ENCODE results near the gene NRXN3.

Gene NRXN3

DNA sequence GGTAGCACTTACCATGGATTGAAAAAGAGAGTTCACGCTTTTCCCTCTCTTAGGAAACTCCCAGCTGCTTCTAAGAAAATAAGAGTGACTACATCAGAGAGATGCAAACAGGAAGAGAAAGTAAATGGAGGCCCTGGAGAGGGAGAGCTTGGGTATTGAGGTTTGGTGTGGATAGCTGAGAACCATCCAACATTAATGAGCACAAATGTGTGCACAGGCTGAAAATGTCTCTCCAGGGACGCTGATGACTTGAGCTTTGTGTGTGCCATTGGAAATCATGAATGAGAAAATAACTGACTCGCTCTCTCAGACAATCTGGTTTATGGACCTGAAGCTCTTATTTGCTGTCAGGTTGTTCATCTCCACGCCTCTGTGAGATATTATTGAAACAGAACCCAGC is 318.8 kb downstream of the NRXN3 start:
- no peak for DNase-seq (ENCODE audit: extremely low spot score)
- POLR2A ChIA-PET: no interaction called here
- CTCF ChIA-PET: interaction anchor here (1.5 to 2.6 kb wide), 2 partner anchors 11 to 78 kb away, joined by 4 to 10 read pairs; no protein-coding TSS in a partner anchor
- TF ChIP-seq, protein P1, sequence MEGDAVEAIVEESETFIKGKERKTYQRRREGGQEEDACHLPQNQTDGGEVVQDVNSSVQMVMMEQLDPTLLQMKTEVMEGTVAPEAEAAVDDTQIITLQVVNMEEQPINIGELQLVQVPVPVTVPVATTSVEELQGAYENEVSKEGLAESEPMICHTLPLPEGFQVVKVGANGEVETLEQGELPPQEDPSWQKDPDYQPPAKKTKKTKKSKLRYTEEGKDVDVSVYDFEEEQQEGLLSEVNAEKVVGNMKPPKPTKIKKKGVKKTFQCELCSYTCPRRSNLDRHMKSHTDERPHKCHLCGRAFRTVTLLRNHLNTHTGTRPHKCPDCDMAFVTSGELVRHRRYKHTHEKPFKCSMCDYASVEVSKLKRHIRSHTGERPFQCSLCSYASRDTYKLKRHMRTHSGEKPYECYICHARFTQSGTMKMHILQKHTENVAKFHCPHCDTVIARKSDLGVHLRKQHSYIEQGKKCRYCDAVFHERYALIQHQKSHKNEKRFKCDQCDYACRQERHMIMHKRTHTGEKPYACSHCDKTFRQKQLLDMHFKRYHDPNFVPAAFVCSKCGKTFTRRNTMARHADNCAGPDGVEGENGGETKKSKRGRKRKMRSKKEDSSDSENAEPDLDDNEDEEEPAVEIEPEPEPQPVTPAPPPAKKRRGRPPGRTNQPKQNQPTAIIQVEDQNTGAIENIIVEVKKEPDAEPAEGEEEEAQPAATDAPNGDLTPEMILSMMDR (IDR thresholded peaks at IDR 0.05; ENCODE audit: control extremely low read depth, extremely low read depth, low read depth, missing control alignments): no peak

DNA sequence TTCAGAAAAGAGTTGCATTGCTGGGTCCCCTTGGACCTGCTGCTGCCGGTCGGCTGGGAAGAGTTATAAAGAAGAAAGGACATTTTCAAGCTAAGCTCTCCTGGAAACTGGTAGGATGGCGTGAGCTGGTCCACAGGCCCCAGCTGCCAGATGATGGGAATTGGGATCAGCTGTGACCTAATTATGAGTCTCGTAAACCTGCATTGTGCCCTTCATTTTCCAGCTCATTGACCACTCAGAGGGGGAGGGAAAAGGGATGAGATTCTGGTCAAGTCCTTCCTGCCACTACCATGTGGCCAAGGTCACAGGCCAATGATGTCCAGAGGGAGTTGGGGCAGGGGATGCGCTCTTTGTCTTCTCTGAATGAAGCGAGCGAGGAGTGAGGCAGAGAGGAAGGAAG is 320.9 kb downstream of the NRXN3 start:
- DNase-seq (ENCODE audit: extremely low spot score): no peak
- POLR2A ChIA-PET: no interaction called here
- CTCF ChIA-PET: interaction anchor here (0.9 to 2.6 kb wide), 4 partner anchors 8 to 76 kb away, joined by 3 to 10 read pairs (median 4); no protein-coding TSS in a partner anchor
- TF ChIP-seq, protein P1 (IDR thresholded peaks at IDR 0.05; ENCODE audit: control extremely low read depth, extremely low read depth, low read depth, missing control alignments): no peak

DNA sequence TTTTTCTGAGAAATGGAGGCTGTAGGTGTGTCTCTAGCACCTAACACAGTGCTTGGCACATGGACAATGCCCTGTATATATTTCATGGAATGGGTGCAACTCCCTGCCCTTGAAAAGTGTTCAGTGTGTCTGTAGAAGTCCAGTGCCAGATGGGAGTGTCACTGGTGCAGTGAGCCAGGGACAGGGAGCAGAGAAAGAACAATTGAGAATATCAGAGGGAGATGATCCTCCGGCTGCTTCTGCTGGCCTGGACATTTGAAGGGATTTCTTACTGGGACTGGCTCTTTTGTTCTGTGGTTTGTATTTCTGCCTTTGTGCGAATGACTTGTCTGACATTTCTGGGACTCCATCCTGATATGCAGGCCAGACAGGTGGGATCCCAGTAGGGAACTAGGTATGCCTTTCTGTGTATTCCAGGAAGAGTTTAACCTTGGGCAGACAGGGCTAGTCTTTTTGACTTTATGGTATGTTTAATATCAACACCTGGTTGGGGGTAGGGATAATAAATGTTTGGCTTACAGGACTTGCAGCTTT is 328.0 kb downstream of the NRXN3 start:
- ChIA-PET POLR2A (no interaction called here), CTCF (interaction anchor here (1.2 to 1.5 kb wide), 3 partner anchors 12 to 20 kb away, joined by 3 to 5 read pairs (median 4); no protein-coding TSS in a partner anchor)
- TF ChIP-seq, protein P1 (IDR thresholded peaks at IDR 0.05; ENCODE audit: control extremely low read depth, extremely low read depth, low read depth, missing control alignments): no peak
- no peak for DNase-seq (ENCODE audit: extremely low spot score)

DNA sequence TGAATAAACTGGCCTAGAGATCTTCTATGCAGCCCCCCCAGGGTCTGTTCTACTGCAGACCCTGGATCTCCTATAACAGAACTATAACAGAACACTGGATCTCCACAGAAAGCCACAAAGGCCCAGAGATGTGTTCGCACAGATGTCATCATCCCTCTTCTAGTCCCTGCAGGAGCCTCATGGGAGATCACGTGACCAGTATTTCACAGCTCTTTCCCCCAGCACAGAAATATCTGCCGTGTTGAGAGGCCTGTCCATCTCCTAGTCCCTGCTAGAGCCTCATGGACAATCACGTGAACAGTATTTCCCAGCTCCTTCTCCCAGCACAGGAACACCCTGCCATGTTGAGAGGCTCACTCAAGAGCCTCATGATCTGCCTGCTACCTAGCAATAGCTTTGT is 331.7 kb downstream of the NRXN3 start:
- ChIA-PET POLR2A (no interaction called here), CTCF (interaction anchor here (1.1 to 2.2 kb wide), 4 partner anchors 11 to 65 kb away, joined by 3 to 6 read pairs (median 4); no protein-coding TSS in a partner anchor)
- TF ChIP-seq, protein P1 (IDR thresholded peaks at IDR 0.05; ENCODE audit: control extremely low read depth, extremely low read depth, low read depth, missing control alignments): no peak
- no peak for DNase-seq (ENCODE audit: extremely low spot score)

DNA sequence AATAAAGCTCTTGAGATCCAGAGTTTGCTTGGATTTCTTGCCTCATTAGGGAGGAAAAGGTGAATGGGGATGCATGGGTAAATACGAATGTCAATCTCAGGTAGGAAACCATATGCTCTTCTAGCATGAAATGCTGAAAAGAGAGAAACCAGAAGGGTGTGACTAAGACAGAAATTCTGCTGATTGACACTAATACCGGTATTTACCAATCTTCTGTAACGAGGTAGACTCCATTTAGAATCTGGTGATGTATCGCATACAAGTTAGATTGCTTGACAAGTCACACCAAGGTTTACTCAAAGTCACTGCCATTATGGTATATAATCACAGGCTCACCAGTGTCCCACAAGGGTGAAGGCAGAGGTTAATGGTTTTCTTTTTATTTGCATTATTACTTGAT is 337.9 kb downstream of the NRXN3 start:
- no peak for DNase-seq (ENCODE audit: extremely low spot score)
- ChIA-PET POLR2A (no interaction called here), CTCF (interaction anchor here (0.9 to 1.3 kb wide), 3 partner anchors 9 to 76 kb away, joined by 3 to 4 read pairs (median 3); no protein-coding TSS in a partner anchor)
- TF ChIP-seq, protein P1 (IDR thresholded peaks at IDR 0.05; ENCODE audit: control extremely low read depth, extremely low read depth, low read depth, missing control alignments): no peak

DNA sequence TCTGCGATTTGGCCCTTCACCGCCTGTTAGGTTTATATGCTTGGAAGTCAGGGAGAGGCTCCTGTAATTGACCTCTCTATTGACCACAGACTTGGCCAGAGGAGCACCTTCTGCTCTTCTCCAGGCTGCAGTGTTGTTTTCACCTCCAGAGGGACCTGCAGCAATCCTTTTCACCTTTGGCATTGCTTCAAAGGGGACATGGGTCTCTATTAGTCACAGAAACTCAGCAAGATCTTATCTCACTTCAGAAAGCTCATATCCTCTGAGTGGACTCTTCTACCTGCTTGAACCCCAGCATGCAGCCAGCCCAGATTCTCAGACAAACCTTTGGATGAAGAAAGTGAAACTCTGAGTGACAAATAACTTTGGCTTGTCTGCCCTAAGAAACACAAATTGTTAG is 339.3 kb downstream of the NRXN3 start:
- POLR2A ChIA-PET: no interaction called here

More for the DNA sequence above, 339.3 kb downstream of the NRXN3 start:
- CTCF ChIA-PET: interaction anchor here (1.0 to 1.4 kb wide), 3 partner anchors 11 to 77 kb away, joined by 3 to 4 read pairs (median 3); no protein-coding TSS in a partner anchor
- TF ChIP-seq, protein P1 (IDR thresholded peaks at IDR 0.05; ENCODE audit: control extremely low read depth, extremely low read depth, low read depth, missing control alignments): no peak
- DNase-seq (ENCODE audit: extremely low spot score): no peak
